Psoas muscle (tissue), 8 donors: ENCODE measurements around the gene CALHM3. TPM values are rescaled to one million over a fixed set of nuclear protein-coding genes. Genes with fewer than 3 reads are reported as not detected.

ENCODE experiments used
- ATAC-seq, 4 donors: fragments of 200-7000 bp; cut with Tn5 transposase; one replicate each; pipeline ENCODE4 v1.9.1; 2020; ENCODE audit warnings: moderate library complexity in 3 of 4, mild to moderate bottlenecking in 2 of 4
- DNase-seq, 2 donors: peaks; one replicate each; pipeline ENCODE4 v3.0.0-alpha.2; 2020
- H3K27ac ChIP-seq: fragments of 200-600 bp; one replicate; pipeline ENCODE4 v1.8.0; 2022
- H3K27me3 ChIP-seq, 3 donors: fragments of 200-600 bp in 1 of 3; one replicate each; pipeline versions ENCODE4 v1.6.1 to v1.8.0; 2013 to 2022; ENCODE audit warnings: low read length in 2 of 3, mild to moderate bottlenecking in 2 of 3, moderate library complexity in 1 of 3; ENCODE audit not compliant: insufficient read depth in 3 of 3
- H3K36me3 ChIP-seq, 2 donors: fragments of 200-600 bp in 1 of 2; one replicate each; pipeline versions ENCODE4 v1.6.1 to v1.8.0; 2013 to 2022; ENCODE audit warnings: low read depth in 1 of 2, mild to moderate bottlenecking in 1 of 2, moderate library complexity in 1 of 2; ENCODE audit not compliant: insufficient read depth in 1 of 2
- H3K4me1 ChIP-seq: fragments of 200-600 bp; one replicate; pipeline ENCODE4 v1.8.0; 2022
- H3K4me3 ChIP-seq: fragments of 200-600 bp; one replicate; pipeline ENCODE4 v1.8.0; 2022; ENCODE audit warnings: mild to moderate bottlenecking
- H3K9me3 ChIP-seq: fragments of 200-600 bp; one replicate; pipeline ENCODE4 v1.8.0; 2022
- CTCF ChIP-seq: fragments of 200-600 bp; IDR thresholded peaks from one replicate; pipeline ENCODE4 v1.8.0; 2022; ENCODE audit warnings: antibody characterized with exemption
- WGBS, 3 donors: extraction: QIAGEN DNeasy Blood & Tissue Kit; methylation state at CpG; one replicate each; pipeline versions ENCODE4 v1.1.6 to v1.1.7; 2013; 5-methylcytosine and 5-hydroxymethylcytosine counted together
- intact Hi-C, 2 donors: fragments of 100-400 bp; cut with DNase I; formaldehyde crosslinking; loops; one replicate each; pipeline versions ENCODE4 v1.11.0 to v1.14.2; 2022
- polyA plus RNA-seq, 3 donors: library from polyadenylated mRNA; stranded (reverse); fragments of 200-250 nt; gene quantifications; one replicate each; pipeline ENCODE4 v1.2.3, GENCODE V29; 2013
- total RNA-seq, 4 donors: library from RNA; stranded (reverse); fragmentation: NEBNext Ultra II Directional in 2 of 4; extraction: Animal tissue kit (Norgen Biotek cat#: 25700) in 2 of 4; gene quantifications; one replicate each; pipeline versions ENCODE4 v1.2.1 to v1.2.4, GENCODE V29; 2021 to 2023
- donor health status: healthy with polysubstance abuse.
- donor health status: DM: no; HTN: no; CAD: no; lungs with moderate emphysema.
- donor health status: Bipolar disorder and iron deficiency.
- donor health status: healthy.
- donor health status: DM: yes; HTN: yes; CAD: no.
- donor health status: DM: no; HTN: no; CAD: no.
- donor health status: DM: no; HTN: no; CAD: no.
- donor health status: DM: yes; HTN: yes; CAD: no.

CALHM3 gene
- total and polyA plus RNA-seq, 7 donors, result not detected

DNA sequence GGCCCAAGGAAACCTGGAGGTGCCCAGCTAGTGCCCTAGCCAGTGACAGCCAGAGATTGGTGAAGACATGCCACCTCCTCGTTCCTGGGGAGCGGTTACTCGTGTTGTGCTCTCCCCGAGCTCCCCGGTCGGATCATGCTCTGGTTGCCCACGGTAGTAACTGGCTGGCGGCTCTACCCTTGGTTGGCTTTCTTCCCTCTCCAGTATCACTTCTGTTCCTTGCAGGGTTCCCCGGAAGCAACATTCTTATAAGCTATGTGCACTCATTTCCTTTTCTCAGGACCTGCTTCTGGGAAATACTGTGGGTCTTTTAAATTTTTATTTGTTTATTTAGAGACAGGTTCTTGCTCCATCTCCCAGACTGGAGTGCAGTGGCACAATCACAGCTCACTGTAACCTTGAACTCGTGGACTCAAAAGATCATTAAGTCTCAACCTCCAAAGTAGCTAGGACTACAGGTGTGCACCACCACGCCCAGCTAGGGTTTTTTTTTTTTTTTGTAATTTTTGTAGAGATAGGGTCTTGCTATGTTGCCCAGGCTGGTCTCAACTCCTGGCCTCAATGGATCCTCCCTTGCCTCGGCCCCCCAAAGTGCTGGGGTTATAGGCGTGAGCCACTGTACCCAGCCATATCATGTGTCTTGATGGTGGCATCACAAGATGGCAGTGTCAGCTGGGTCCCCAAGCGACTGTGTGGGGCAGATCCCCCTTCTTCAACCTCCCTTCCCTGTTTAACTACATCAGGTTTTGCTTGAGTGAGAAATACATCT, 13.4 kb downstream of the CALHM3 start:
- intact Hi-C loops, result no loop called here
- H3K4me1 ChIP-seq, result no peaks in the 10 kb centered on the region
- no peak for ATAC-seq
- WGBS, 3 donors, result 78 to 92% (median 84%) methylated on average over 14 of the region's 14 CpGs
- H3K36me3 ChIP-seq, result no peaks in the 10 kb centered on the region
- no peaks in the 10 kb centered on the region for H3K27me3 ChIP-seq
- TF ChIP-seq CTCF, result no peak
- DNase-seq, result peak in 1 of 2 donors; percentile 38
- no peak overlapping the region for H3K27ac ChIP-seq
- H3K9me3 ChIP-seq, result no peaks in the 10 kb centered on the region
- H3K4me3 ChIP-seq, result no peak overlapping the region

DNA sequence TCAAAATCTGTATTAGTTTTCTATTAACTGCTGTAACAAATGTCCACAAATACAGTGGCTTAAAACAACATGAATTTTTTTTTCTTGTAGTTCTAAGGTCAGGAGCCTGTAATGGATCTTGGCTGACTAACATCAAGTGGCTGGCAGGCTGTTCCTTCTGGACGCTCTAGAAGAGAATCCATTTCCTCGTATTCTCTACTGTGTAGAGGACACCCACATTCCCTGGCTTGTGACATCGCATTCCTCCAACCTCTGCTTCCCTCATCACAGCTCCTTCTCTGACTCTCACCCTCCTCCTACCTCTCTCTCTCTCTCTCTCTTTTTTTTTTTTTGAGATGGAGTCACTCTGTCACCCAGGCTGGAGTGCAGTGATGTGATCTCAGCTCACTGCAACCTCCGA, 15.5 kb downstream of the CALHM3 start:
- Histone ChIP-seq H3K4me1 (no peaks in the 10 kb centered on the region), H3K4me3 (no peak overlapping the region), H3K36me3 (no peaks in the 10 kb centered on the region), H3K9me3 (no peaks in the 10 kb centered on the region), H3K27ac (no peak overlapping the region), H3K27me3 (no peaks in the 10 kb centered on the region)
- 48 to 53% (median 50%) methylated on average over 4 of the region's 4 CpGs for WGBS, 3 donors
- intact Hi-C loops, result no loop called here
- DNase-seq (no peak), ATAC-seq (no peak)
- no peak for TF ChIP-seq CTCF

DNA sequence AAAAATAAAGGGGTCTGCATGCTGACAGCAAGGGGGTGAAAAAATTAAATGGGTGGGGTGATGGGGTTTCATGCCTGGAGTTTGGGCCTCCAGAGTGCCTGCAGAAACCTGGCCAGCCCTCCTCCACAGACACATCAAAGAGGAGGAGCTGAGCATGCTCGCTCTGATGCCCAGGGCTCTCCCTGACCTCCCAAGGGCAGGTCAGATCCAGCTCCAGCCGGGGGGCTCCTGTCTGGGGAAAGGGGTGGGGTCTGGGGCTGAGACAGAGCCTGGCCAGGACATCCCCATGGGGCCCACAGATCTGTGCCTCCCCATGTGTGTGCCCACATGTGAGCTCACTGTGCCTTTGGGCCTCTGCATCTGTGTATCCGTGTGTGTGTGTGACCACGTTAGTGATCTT, 19.4 kb downstream of the CALHM3 start:
- ATAC-seq, result no peak
- intact Hi-C loops, result no loop called here
- Histone ChIP-seq H3K36me3 (no peaks in the 10 kb centered on the region), H3K9me3 (no peaks in the 10 kb centered on the region), H3K27ac (no peak overlapping the region), H3K27me3 (no peaks in the 10 kb centered on the region), H3K4me1 (no peaks in the 10 kb centered on the region), H3K4me3 (no peak overlapping the region)
- 57 to 71% (median 70%) methylated on average over 3 to 4 of the region's 4 CpGs for WGBS, 3 donors
- TF ChIP-seq CTCF, result no peak
- DNase-seq, result peak in 1 of 2 donors; percentile 34

- Histone ChIP-seq H3K4me3 (no peak within 1 kb of the TSS), H3K36me3 (no peaks in the 10 kb centered on the region), H3K27ac (no peak within 1 kb of the TSS), H3K4me1 (no peaks in the 10 kb centered on the region), H3K27me3 (no peaks in the 10 kb centered on the region), H3K9me3 (no peaks in the 10 kb centered on the region)
- DNase-seq (no peak), ATAC-seq (no peak)
- intact Hi-C loops, result no loop called here
- TF ChIP-seq CTCF, result no peak
- 70 to 98% (median 75%) methylated on average over 5 to 9 of the region's 9 CpGs for WGBS, 3 donors
Measured at GRCh38 chr10:103458720-103459119, 20.3 kb downstream of the CALHM3 start, which contains the start of gene CALHM1. Gene CALHM1 (minus strand): TSS chr10:103458900. CDS start chr10:103458751, 149 bp downstream.
